Measurements from ENCODE around the gene SRCIN1.
"Not testable (repeated sequence)": the region's sequence is repeated elsewhere in the genome, so short reads cannot be mapped to it uniquely, and the experiment has no call there.

The SRCIN1 gene

DNA sequence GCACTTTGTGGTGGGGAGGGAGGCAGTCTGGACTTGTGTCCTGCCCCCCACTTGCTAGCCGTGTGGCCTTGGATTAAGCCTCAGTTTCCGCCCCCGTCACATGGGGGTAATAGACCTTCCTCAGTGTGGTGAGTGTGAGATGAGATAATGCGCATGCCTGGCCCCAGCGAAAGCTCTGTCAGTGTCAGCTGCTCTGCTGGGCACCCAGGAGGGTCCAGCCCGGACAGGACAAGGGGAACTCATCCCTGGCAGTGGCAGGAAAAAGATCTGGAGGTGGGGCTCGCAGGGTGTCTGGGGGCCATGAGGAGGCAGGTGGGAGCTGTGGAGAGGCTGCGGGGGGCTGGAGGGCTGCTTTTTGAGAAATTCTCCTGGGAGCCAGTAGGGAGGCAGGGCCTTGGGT, 63.5 kb downstream of the SRCIN1 start:
- DNase-seq (ENCODE audit: low read depth), result no peak

GRCh38 chr17:38541281-38541680, 64.5 kb downstream of the SRCIN1 start:
- no peak for DNase-seq (ENCODE audit: low read depth)

- no peak for DNase-seq (ENCODE audit: low read depth)
Observed at GRCh38 chr17:38540514-38541045, 65.2 kb downstream of the SRCIN1 start.

DNA sequence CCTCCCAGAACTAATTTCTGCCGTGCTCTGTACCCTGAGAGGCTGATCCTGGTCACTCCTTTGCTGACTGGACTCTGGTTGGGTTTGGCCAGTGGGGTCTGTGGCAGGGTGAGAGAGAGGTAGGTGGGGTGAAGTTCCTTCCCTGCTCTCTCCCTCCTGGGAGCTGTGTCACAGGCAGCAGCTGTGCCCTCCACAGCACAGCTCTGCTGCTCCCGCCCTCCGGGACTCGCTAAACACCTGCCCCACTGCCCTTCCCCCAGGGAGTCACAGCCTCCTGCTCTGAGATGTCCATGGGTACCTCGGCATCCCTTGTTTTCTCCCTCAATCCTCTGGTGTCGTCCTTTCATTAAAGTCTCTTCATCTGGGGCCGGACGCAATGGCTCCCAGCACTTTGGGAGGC, 66.4 kb downstream of the SRCIN1 start:
- no peak for DNase-seq (ENCODE audit: low read depth)

- DNase-seq (ENCODE audit: low read depth), result no peak
Observed at GRCh38 chr17:38538906-38539305, 66.8 kb downstream of the SRCIN1 start.

DNA sequence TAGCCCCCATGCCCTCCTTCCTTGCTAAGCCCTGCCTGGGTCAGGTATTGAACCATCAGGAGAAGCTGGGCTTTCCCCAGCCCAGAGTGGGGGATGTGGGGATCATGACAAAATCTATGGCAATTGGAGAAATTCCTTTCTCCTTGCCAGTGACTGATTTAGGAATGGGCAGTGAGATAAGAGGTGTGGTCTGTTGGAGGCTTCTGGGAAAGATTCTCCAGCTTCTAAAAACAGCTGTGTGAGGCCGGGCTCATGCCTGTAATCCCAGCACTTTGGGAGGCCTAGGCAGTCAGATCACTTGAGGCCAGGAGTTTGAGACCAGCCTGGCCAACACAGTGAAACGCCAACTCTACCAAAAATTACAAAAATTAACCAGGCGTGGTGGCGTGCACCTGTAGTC, 69.1 kb downstream of the SRCIN1 start:
- DNase-seq (ENCODE audit: low read depth), result no peak

- DNase-seq (ENCODE audit: low read depth), result no peak
Observed at GRCh38 chr17:38535886-38536285, 69.9 kb downstream of the SRCIN1 start.

- DNase-seq (ENCODE audit: low read depth), result no peak
Observed at GRCh38 chr17:38534498-38534885, 71.3 kb downstream of the SRCIN1 start.

DNA sequence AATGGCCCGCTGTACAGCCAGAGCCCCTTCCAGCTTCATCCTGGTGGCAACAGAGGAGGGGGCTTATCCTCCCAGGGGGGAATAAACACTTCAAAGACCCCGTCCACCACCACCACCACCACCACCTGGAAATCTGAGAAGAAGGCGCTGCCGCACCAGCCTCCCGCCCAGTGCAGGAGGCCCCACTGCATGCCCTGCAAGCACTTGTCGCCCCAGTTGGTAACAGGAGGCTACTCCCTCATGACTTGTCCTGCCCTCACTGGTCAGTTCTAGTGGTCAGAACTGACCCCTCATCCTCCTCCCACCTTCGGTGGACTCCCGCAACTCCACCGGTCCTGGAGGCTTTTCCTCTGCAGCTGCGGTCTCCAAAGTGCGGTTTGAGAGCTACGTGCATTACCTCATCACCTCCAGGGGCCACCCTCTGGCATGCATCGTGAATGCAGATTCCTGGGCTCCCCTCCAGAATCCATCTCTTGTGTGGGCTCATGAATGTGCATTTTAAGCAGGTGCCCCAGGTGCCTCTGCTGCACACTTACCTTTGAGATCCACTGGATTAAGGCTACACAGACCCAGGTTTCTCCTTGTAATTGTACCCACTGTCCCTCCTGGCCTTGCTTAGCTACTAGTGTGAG, 71.8 kb downstream of the SRCIN1 start:
- DNase-seq (ENCODE audit: low read depth), result no peak

DNA sequence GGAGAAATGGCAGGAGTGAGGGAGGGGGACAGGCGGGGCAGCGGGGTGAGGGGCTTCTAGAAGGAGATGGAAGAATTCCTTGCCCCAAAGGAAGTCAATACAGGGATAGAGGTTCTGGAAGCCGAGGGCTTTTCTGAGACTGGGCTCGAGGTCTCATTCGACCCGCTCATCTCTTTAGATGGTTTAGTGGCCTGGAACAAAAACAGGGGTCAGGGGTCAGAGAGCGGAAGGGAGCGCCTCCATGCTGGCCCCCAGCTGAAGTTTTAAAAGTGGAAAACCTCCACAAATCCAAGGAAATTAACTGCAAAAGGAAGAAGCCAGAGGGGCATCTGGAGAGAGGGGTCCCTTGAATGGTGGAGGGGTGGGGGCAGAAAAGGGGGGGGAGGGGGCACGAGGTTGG, 72.5 kb downstream of the SRCIN1 start:
- no peak for DNase-seq (ENCODE audit: low read depth)

DNA sequence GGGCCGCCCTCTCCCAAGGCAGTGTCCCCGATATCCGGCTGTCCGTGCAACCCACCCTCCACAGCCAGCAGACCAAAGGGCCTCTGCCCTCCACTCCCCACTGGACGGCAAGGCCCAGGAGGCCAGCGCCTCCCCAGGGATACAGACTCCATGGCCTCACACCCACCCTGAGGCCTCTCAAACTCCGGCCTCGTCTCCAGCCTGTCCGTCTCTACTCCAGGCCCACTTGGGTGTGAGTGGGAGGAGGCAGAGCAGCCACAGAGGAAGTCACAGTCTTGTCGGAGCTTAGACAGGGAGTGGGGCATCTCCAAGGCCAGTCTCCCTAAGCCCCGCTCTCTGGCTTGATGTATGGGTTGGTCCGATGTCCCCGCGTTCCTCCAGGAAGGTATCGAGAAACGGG, 73.3 kb downstream of the SRCIN1 start:
- DNase-seq (ENCODE audit: low read depth), result no peak

DNA sequence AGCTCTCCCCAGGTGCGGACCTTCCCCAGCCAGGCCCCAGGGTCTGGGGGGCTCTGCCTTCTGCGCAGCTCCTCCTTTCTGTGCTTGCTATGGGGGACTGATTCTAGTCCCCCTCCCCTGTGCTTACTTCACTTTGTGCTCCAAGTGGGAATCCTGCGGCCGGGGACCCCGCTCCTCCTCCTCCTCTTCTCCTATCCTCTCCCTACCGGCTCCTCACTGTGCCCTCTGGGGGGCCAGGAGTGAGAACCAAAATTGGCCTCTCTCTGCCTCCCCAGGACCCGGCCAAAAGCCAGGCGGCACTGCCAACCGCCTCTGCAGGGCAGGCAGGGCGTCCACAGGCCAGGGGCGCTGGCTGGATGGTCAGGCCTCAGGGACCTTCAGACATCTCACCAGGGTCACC, 74.0 kb downstream of the SRCIN1 start:
- not testable (repeated sequence) for DNase-seq (ENCODE audit: low read depth)

DNA sequence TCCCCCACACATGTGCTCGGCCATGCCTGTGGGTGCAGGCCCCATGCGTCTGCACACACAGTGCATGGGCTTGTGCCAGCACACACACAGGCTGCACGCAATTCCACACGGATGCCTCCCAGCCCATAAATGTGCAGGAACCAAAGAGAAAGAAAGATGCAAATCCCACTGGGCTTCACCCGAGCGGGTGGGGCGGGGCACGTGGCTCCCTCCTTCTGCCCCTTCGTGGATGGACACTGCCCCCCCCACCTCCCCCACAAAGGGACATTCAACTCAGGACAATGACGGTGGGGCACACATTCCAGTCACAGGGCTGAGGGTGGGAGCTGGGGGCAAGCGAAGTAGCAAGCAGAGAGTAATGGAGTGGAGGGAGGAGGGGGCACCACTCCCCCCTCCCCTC, 74.9 kb downstream of the SRCIN1 start:
- not testable (repeated sequence) for DNase-seq (ENCODE audit: low read depth)

DNA sequence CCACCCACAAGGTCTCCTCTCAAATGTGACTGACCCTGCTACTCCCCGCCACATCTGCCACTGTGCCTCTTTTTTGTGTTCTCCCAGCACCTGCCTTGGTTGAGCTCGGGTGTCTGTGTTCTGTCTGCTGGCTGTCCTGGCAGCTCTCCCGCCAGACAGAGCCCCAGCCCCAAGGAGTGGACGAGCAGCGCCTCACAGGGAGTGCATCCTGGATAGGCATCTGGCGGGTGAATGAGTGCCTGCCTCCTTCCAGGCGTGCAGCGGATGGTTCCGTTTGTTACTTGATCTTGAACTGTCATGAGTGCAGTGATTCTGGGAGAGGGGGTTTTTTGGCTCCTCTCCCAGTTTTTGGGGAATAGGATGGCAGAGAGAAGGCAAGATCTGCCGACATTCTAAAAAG, 77.6 kb downstream of the SRCIN1 start:
- not testable (repeated sequence) for DNase-seq (ENCODE audit: low read depth)

DNA sequence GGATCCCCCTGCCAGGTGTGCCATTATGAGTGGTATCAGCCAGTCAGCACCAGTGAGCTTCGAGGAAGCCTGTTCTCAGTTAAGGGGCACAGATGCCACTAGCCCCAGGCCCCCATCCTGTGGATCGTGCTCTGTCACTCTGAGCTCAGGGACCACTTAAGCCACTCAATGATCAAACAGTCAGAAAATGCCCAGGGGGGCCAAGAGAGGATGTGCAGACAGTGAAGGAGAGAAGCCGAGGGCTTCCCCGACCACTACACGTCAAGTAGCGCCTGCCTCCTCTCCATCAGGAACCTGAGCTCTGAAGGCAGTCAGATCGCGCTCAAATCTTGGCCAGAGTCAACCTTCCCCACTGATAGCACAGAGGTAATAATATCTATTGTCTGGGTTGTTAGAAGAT, 79.2 kb downstream of the SRCIN1 start:
- DNase-seq (ENCODE audit: low read depth), result not testable (repeated sequence)

DNA sequence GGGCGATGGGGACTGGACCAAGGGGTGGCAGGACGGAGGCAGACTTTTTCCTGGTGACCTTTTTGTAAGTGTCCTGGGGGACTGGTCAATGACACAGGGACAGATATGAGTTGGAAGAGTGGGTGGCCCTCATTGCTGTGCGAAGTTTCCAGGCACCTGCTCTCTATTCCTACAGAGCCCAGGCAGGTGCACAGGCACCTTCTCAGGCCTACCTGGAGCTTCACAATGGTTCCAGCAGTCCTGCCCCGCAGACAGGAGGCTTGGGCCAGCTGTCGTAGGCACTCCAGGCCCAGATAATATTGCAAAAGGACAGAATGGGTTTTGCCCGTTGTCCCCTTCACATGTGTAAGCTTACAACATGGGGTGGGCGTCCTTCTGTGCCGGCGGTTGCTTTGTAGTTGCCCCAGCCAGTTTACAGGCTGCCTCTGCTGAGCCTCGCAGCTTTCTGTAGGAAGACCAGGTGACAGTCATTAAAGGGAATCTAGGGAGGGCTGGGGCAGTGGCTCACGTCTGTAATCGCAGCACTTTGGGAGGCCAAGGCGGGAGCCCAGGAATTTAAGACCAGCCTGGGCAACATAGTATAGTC, 93.2 kb downstream of the SRCIN1 start:
- no peak for DNase-seq (ENCODE audit: low read depth)

DNA sequence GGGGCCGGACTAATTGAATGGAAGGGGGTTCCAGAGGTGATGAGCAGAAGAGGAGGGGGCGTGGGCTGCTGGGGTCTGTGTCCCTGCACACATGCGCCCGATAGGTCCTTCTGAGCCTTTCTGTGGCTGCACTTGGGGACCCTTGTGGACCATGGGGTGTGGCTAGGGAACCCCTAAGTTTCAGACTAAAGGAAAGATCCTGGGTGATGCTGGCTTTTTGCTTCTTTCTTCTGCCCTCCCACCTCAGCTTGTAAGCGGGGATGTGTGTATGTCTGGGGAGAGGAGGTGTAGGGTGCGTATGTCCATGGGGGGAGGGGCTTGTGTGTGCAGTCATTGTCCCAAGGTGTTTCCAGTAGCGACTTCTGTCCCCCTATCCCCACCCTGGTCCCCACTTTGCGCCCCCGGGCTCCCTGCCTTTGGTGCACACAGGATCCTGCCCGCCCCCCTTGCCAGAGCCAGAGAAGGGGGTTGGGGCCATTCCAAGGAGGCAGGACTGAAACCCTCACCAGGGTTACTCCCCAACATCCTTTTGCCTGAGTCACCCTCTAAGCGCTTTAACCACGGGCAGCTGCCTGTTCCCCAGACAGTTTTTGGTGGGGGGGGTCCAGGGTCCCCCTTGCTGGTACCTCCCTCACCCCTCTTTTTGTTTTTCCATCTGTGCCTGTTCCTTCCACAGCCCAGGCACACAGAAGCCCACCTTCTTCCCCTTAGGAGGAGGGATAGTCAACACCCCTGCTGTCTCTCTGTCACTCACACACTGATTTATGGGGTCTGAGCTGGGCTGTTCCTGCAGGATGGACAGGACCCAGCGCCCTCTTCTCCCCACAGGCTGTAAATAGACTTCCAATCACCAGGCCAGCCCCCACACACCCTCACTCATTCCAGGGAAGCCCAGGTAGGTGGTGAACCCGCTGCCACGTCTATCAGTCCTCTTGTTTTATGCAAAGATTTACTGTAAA, 94.3 kb downstream of the SRCIN1 start:
- no peak for DNase-seq (ENCODE audit: low read depth)

DNA sequence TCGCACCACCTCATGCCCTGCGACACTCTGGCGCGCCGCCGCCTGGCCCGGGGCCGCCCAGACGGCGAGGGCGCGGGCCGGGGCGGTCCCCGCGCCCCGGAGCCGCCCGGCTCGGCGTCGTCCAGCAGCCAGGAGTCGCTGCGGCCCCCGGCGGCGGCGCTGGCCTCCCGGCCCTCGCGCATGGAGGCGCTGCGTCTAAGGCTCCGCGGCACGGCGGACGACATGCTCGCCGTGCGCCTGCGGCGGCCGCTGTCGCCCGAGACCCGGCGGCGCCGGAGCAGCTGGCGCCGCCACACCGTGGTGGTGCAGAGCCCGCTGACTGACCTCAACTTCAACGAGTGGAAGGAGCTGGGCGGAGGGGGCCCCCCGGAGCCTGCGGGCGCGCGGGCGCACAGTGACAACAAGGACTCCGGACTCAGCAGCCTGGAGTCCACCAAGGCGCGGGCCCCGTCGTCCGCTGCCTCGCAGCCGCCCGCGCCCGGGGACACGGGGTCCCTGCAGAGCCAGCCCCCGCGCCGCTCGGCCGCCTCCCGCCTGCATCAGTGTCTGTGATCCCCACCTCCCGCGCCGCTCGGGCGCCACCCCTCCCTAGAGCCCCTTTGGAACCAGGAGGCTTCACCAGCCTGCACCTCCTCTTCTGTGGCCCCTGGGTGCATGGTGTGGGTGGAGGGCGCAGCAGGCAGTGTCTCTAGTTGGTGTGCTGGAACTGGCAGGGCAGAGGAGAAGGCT, 95.2 kb downstream of the SRCIN1 start:
- DNase-seq (ENCODE audit: low read depth), result no peak

DNA sequence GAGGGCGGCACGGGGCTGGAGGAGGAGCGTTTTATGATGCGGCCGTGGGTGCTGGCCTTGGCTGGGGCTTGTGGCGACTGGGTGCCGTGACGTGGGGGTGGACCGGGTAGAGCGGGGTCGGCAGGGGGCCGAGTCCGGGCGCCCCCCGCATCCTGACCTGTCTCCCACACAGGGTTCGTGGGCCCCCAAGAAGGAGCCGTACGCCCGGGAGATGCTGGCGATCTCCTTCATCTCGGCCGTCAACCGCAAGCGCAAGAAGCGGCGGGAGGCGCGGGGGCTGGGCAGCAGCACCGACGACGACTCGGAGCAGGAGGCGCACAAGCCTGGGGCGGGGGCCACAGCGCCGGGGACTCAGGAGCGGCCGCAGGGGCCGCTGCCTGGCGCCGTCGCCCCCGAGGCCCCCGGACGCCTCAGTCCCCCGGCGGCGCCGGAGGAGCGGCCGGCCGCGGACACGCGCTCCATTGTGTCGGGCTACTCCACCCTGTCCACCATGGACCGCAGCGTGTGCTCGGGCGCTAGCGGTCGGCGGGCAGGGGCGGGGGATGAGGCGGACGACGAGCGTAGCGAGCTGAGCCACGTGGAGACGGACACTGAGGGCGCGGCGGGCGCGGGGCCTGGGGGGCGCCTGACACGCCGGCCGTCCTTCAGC, 95.9 kb downstream of the SRCIN1 start:
- no peak for DNase-seq (ENCODE audit: low read depth)

- DNase-seq (ENCODE audit: low read depth), result peak; percentile 54
Observed at GRCh38 chr17:38508954-38509771, 96.6 kb downstream of the SRCIN1 start.

- no peak for DNase-seq (ENCODE audit: low read depth)
Observed at GRCh38 chr17:38508570-38508950, 97.2 kb downstream of the SRCIN1 start.
